Upper lobe of left lung (tissue), 6 donors: ENCODE data around the gene CAB39. TPM values are rescaled to one million over a fixed set of nuclear protein-coding genes. Genes with fewer than 3 reads are reported as not detected.

Experiments used
- ATAC-seq, 2 donors: fragments of 200-7000 bp; cut with Tn5 transposase; one replicate each; pipeline ENCODE4 v1.9.1; 2022; ENCODE audit warnings: mild to moderate bottlenecking in 2 of 2, moderate library complexity in 2 of 2; ENCODE audit not compliant: low FRiP score in 2 of 2
- DNase-seq, 2 donors: peaks; one replicate each; pipeline ENCODE4 v3.0.0-alpha.2; 2019 to 2020
- H3K27ac ChIP-seq, 4 donors: fragments of 200-600 bp; sonication (generic); one replicate each; pipeline ENCODE4 v1.5.1; 2016 to 2019
- H3K27me3 ChIP-seq, 4 donors: fragments of 200-600 bp; sonication (generic); one replicate each; pipeline ENCODE4 v1.5.1; 2017 to 2019
- H3K36me3 ChIP-seq, 4 donors: fragments of 200-600 bp; sonication (generic); one replicate each; pipeline ENCODE4 v1.5.1; 2016 to 2019
- H3K4me1 ChIP-seq, 4 donors: fragments of 200-600 bp; sonication (generic); one replicate each; pipeline ENCODE4 v1.5.1; 2018 to 2019
- H3K4me3 ChIP-seq, 4 donors: fragments of 200-600 bp; sonication (generic); one replicate each; pipeline ENCODE4 v1.5.1; 2017 to 2019; ENCODE audit warnings: mild to moderate bottlenecking in 2 of 4, moderate library complexity in 1 of 4
- H3K9me3 ChIP-seq, 4 donors: fragments of 200-600 bp; sonication (generic); one replicate each; pipeline ENCODE4 v1.5.1; 2018 to 2019
- CTCF ChIP-seq, 6 experiments: fragments of 450-650 bp in 4 of 6; fragments of 200-600 bp in 2 of 6; sonication (generic) in 2 of 6; IDR thresholded peaks; one replicate each; pipeline ENCODE4 v1.5.1; 2016 to 2019; ENCODE audit warnings: antibody characterized with exemption in 6 of 6
- EP300 ChIP-seq, 4 donors: sonication (generic); formaldehyde crosslinking; IDR thresholded peaks; one replicate each; pipeline ENCODE4 v1.5.1; 2017; ENCODE audit warnings: antibody characterized with exemption in 4 of 4, control low read depth in 2 of 4
- POLR2A ChIP-seq, 4 donors: fragments of 450-650 bp; IDR thresholded peaks; one replicate each; pipeline ENCODE4 v1.5.1; 2016 to 2017; ENCODE audit warnings: antibody characterized with exemption in 4 of 4, mild to moderate bottlenecking in 2 of 4
- POLR2AphosphoS5 ChIP-seq, 2 donors: sonication (generic); formaldehyde crosslinking; IDR thresholded peaks; one replicate each; pipeline ENCODE4 v1.5.1; 2017; ENCODE audit warnings: antibody characterized with exemption in 2 of 2
- WGBS, 2 donors: methylation state at CpG; one replicate each; pipeline ENCODE4 v1.1.5; 2017 to 2018; 5-methylcytosine and 5-hydroxymethylcytosine counted together
- total RNA-seq, 6 donors: library from RNA; depleted of rRNA in 4 of 6; stranded (reverse); fragments of >200 nt in 4 of 6; gene quantifications; one replicate each; pipeline versions ENCODE4 v1.1.0 to v1.2.1, GENCODE V29; 2016 to 2021
- donor health status: DM: no; HTN: no; CAD: no; lungs with moderate emphysema.
- donor health status: DM: no; HTN: yes; CAD: no; lungs with severe emphysema.

Gene CAB39
- total RNA-seq, 6 donors from 2014 or later: 56.5 to 125 (median 76.7) TPM

- H3K36me3 ChIP-seq: no peaks in the 10 kb centered on the region
- DNase-seq (peak in 1 of 2 donors; percentile 54), ATAC-seq (no peak)
- H3K9me3 ChIP-seq: no peaks in the 10 kb centered on the region
- H3K4me3 ChIP-seq: no peak overlapping the region
- WGBS, 2 donors: 93 to 96% methylated on average over 5 to 14 of the region's 14 CpGs
- peaks cover 10 to 17% (median 12%) of the 10 kb centered on the region in 4 donors for H3K4me1 ChIP-seq
- TF ChIP-seq EP300 (IDR thresholded peaks at IDR 0.05) (no peak), POLR2A (IDR thresholded peaks at IDR 0.05) (no peak), CTCF (IDR thresholded peaks at IDR 0.05) (no peak), POLR2AphosphoS5 (IDR thresholded peaks at IDR 0.05) (no peak)
- peaks cover 0 to 13% (median 11%) of the 10 kb centered on the region in 4 donors for H3K27me3 ChIP-seq
- H3K27ac ChIP-seq: no peak overlapping the region
Observed at GRCh38 chr2:230829293-230829692, 116.7 kb downstream of the CAB39 start.

- TF ChIP-seq EP300 (IDR thresholded peaks at IDR 0.05): no peak
- Histone ChIP-seq H3K4me3 (no peak overlapping the region), H3K27ac (no peak overlapping the region), H3K4me1 (peaks cover 7 to 12% (median 10%) of the 10 kb centered on the region in 4 donors), H3K27me3 (peaks cover 0 to 13% (median 11%) of the 10 kb centered on the region in 4 donors), H3K9me3 (no peaks in the 10 kb centered on the region), H3K36me3 (no peaks in the 10 kb centered on the region)
- ATAC-seq: peak; percentile 16 to 38
- no peak for DNase-seq
- 91 to 95% methylated on average over 3 to 7 of the region's 7 CpGs for WGBS, 2 donors
Observed at GRCh38 chr2:230829959-230830358, 117.3 kb downstream of the CAB39 start.

GRCh38 chr2:230830428-230830827, 117.8 kb downstream of the CAB39 start:
- Histone ChIP-seq H3K9me3 (no peaks in the 10 kb centered on the region), H3K4me1 (peaks cover 7 to 12% (median 10%) of the 10 kb centered on the region in 4 donors), H3K27ac (no peak overlapping the region), H3K36me3 (no peaks in the 10 kb centered on the region), H3K4me3 (no peak overlapping the region), H3K27me3 (peaks cover 0 to 13% (median 11%) of the 10 kb centered on the region in 4 donors)
- TF ChIP-seq EP300 (IDR thresholded peaks at IDR 0.05): no peak
- no peak for TF ChIP-seq POLR2AphosphoS5 (IDR thresholded peaks at IDR 0.05)
- no peak for TF ChIP-seq POLR2A (IDR thresholded peaks at IDR 0.05)
- TF ChIP-seq CTCF (IDR thresholded peaks at IDR 0.05): no peak
- WGBS, 2 donors: 85 to 93% methylated on average over 7 of the region's 7 CpGs
- ATAC-seq (no peak), DNase-seq (no peak)

GRCh38 chr2:230840301-230840700, 127.7 kb downstream of the CAB39 start:
- H3K4me1 ChIP-seq: no peaks in the 10 kb centered on the region
- H3K27ac ChIP-seq: no peak overlapping the region
- no peak for DNase-seq
- H3K4me3 ChIP-seq: no peak overlapping the region
- H3K27me3 ChIP-seq: no peaks in the 10 kb centered on the region
- TF ChIP-seq POLR2AphosphoS5 (IDR thresholded peaks at IDR 0.05) (no peak), EP300 (IDR thresholded peaks at IDR 0.05) (no peak), POLR2A (IDR thresholded peaks at IDR 0.05) (no peak), CTCF (IDR thresholded peaks at IDR 0.05) (no peak)
- no peaks in the 10 kb centered on the region for H3K36me3 ChIP-seq
- ATAC-seq: no peak
- peaks cover 0 to 7% (median 3%) of the 10 kb centered on the region in 4 donors for H3K9me3 ChIP-seq
- 38 to 40% methylated on average over 2 of the region's 2 CpGs for WGBS, 2 donors

- no peak for ATAC-seq
- 61 to 82% methylated on average over 6 of the region's 6 CpGs for WGBS, 2 donors
- TF ChIP-seq POLR2A (IDR thresholded peaks at IDR 0.05): no peak
- TF ChIP-seq EP300 (IDR thresholded peaks at IDR 0.05): no peak
- no peak for TF ChIP-seq CTCF (IDR thresholded peaks at IDR 0.05)
- no peak for TF ChIP-seq POLR2AphosphoS5 (IDR thresholded peaks at IDR 0.05)
Observed at GRCh38 chr2:230842473-230842872, 129.8 kb downstream of the CAB39 start.

More at GRCh38 chr2:230842473-230842872, 129.8 kb downstream of the CAB39 start:
- no peak for DNase-seq
- Histone ChIP-seq H3K36me3 (no peaks in the 10 kb centered on the region), H3K9me3 (peaks cover 0 to 7% (median 3%) of the 10 kb centered on the region in 4 donors), H3K4me1 (no peaks in the 10 kb centered on the region), H3K4me3 (no peak overlapping the region), H3K27me3 (no peaks in the 10 kb centered on the region), H3K27ac (no peak overlapping the region)
